Measurements from ENCODE around the gene NAMPT. TPM values are rescaled to one million over a fixed set of nuclear protein-coding genes. Genes with fewer than 3 reads are reported as not detected.
"Not testable (repeated sequence)": the region's sequence is repeated elsewhere in the genome, so short reads cannot be mapped to it uniquely, and the experiment has no call there.

The NAMPT gene
- total and polyA plus RNA-seq, 11 donors, result 34.4 to 573 (median 131) TPM

DNA sequence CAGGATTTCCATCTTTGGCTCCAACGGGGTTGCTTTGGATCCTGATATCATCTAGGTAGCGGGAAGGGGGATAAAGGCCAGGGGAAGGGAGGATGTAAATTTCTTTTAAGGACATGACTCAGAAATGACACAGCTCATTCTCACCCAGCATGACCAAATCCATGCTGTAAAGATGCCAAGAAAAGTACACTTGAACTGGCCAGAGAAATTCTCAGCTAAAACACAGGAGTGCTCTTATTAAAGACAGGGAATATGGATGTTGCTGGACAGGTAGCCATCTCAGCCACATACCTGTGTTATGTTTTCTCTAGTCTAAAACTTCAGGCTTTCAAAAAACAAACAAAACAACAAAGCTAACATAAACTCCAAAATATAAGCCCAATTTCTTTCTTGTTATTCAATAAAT, 68.3 kb downstream of the NAMPT start:
- DNase-seq (peak in 3 of 5 donors; percentile 32 to 79 (median 48)), ATAC-seq (peak; percentile 68 to 89 (median 86))
- 2 to 18% (median 8%) methylated on average over 2 of the region's 2 CpGs for WGBS, 4 donors
- TF ChIP-seq POLR2A (IDR thresholded peaks at IDR 0.05), result no peak
- TF ChIP-seq, protein P1, sequence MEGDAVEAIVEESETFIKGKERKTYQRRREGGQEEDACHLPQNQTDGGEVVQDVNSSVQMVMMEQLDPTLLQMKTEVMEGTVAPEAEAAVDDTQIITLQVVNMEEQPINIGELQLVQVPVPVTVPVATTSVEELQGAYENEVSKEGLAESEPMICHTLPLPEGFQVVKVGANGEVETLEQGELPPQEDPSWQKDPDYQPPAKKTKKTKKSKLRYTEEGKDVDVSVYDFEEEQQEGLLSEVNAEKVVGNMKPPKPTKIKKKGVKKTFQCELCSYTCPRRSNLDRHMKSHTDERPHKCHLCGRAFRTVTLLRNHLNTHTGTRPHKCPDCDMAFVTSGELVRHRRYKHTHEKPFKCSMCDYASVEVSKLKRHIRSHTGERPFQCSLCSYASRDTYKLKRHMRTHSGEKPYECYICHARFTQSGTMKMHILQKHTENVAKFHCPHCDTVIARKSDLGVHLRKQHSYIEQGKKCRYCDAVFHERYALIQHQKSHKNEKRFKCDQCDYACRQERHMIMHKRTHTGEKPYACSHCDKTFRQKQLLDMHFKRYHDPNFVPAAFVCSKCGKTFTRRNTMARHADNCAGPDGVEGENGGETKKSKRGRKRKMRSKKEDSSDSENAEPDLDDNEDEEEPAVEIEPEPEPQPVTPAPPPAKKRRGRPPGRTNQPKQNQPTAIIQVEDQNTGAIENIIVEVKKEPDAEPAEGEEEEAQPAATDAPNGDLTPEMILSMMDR (IDR thresholded peaks at IDR 0.05), result no peak
- H3K4me1 ChIP-seq, result peaks cover 7 to 38% (median 24%) of the 10 kb centered on the region in 12 donors
- H3K4me3 ChIP-seq, result peak overlapping the region in 8 of 12 donors; percentile 6 to 33 (median 28)
- no peaks in the 10 kb centered on the region for H3K27me3 ChIP-seq
- peaks cover 0 to 2% (median 0%) of the 10 kb centered on the region in 12 donors for H3K9me3 ChIP-seq
- H3K36me3 ChIP-seq, result no peaks in the 10 kb centered on the region
- H3K27ac ChIP-seq, result peak overlapping the region; percentile 76 to 93 (median 88)
- intact Hi-C loops (cut with DNase I), result loop anchor here in 6 of 10 donors (2.0 to 10.0 kb wide), 8 partner anchors 34 to 149 kb away; partner anchors contain the start of gene NAMPT (in 3 of the 6)

DNA sequence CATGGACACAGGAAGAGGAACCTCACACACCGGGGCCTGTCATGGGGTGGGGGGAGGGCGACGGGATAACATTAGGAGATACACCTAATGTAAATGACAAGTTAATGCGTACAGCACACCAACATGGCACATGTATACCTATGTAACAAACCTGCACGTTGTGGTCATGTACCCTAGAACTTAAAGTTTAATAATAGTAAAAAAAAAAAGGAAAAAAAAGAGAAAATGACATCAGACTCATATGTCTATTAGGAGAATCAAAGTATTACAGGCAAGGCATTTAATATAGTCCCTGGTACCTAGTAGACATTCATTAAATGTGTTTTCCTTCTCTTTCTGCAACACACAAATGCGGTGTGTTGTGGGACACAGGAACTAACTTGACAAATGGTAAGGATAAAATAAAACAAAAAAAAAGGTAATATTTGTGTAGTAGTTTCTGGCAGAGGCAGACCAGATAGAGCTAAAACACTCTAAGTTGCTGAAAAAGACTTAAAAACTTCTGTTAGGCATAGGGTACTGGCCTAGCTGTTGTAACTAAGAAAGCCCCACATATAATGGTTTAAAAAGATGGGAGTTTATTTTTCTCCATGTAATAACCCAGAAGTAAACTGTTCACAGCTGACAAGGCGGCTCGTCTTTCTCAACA, 68.8 kb downstream of the NAMPT start:
- no peak for DNase-seq
- no peak for ATAC-seq
- no peaks in the 10 kb centered on the region for H3K36me3 ChIP-seq
- no peaks in the 10 kb centered on the region for H3K27me3 ChIP-seq
- peaks cover 7 to 38% (median 24%) of the 10 kb centered on the region in 12 donors for H3K4me1 ChIP-seq
- peaks cover 0 to 3% (median 0%) of the 10 kb centered on the region in 12 donors for H3K9me3 ChIP-seq
- peak overlapping the region; percentile 76 to 93 (median 88) for H3K27ac ChIP-seq
- 56 to 69% (median 59%) methylated on average over 8 of the region's 8 CpGs for WGBS, 4 donors
- H3K4me3 ChIP-seq, result no peak overlapping the region
- intact Hi-C loops (cut with DNase I), result loop anchor here in 6 of 10 donors (2.0 to 10.0 kb wide), 8 partner anchors 34 to 149 kb away; partner anchors contain the start of gene NAMPT (in 3 of the 6)
- TF ChIP-seq, protein P1 (IDR thresholded peaks at IDR 0.05), result no peak
- TF ChIP-seq POLR2A (IDR thresholded peaks at IDR 0.05), result no peak

DNA sequence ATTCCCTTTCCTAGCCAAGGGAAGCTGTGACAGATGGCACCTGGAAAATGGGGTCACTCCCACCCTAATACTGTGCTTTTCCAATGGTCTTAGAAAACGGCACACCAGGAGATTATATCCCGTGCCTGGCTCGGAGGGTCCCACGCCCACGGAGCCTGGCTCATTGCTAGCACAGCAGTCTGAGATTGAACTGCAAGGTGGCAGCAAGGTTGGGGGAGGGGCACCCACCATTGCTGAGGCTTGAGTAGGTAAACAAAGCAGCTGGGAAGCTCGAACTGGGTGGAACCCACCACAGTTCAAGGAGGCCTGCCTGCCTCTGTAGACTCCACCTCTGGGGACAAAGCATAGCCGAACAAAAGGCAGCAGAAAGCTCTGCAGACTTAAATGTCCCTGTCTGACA, 75.8 kb downstream of the NAMPT start:
- H3K4me3 ChIP-seq; H3K27ac ChIP-seq; H3K27me3 ChIP-seq; H3K9me3 ChIP-seq; intact Hi-C loops (cut with DNase I); H3K36me3 ChIP-seq; ATAC-seq; H3K4me1 ChIP-seq; DNase-seq: not testable (repeated sequence)
- WGBS, 4 donors, result 64 to 94% (median 90%) methylated on average over 2 to 7 of the region's 7 CpGs

DNA sequence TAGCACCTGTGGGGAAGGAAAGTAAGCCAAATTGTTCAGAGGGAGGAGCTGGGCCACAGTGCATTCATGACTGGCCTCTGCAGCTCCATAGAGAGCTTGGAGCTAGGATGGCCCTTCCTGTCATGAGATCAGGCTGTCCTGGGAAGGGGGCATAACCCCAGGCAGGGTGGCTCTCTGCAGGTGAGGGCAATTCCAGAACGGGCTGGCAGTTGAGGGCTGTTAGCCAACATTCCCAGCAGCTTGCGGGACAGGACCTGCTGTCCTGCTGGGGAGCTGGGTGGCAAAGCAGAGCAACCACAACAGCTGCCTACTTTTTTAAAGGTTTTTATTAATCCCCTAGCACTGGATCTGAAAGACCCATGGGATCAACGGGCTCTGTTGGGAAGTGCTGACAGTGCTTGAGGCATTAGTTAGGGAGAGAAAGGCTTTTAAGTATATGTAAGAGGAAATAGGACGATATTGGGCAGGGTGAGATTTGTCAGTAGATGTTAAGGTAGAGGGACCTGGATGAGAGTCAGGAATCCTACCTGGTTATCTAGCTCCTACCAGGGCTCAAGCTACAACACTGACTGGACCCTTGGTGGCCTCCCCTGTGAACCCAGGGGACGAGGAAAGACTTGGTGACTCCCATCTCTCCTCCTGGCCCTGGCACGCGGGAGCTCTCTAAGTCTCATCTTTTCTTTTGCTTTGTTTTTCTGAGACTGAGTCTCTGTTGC, 77.8 kb downstream of the NAMPT start:
- Histone ChIP-seq H3K36me3 (no peaks in the 10 kb centered on the region), H3K27me3 (no peaks in the 10 kb centered on the region), H3K4me1 (peaks cover 0 to 8% (median 0%) of the 10 kb centered on the region in 12 donors), H3K4me3 (no peak overlapping the region), H3K9me3 (peaks cover 0 to 11% (median 0%) of the 10 kb centered on the region in 12 donors), H3K27ac (no peak overlapping the region)
- peak; percentile 61 to 87 (median 62) for ATAC-seq
- TF ChIP-seq, protein P1 (IDR thresholded peaks at IDR 0.05), result no peak
- no peak for TF ChIP-seq POLR2A (IDR thresholded peaks at IDR 0.05)
- 74 to 85% (median 78%) methylated on average over 7 of the region's 7 CpGs for WGBS, 4 donors
- intact Hi-C loops (cut with DNase I), result no loop called here
- DNase-seq, result peak in 2 of 5 donors; percentile 41 to 49

Data from heart left ventricle (tissue), 16 donors.